GOT3 (cell line): Measurements from ENCODE around the gene C10orf143.

Experiments used
- DNase-seq: peaks from one replicate; lab custom pipeline; 2025; ENCODE audit warnings: mixed read lengths; lab: John Stamatoyannopoulos, UW

Gene C10orf143

DNA sequence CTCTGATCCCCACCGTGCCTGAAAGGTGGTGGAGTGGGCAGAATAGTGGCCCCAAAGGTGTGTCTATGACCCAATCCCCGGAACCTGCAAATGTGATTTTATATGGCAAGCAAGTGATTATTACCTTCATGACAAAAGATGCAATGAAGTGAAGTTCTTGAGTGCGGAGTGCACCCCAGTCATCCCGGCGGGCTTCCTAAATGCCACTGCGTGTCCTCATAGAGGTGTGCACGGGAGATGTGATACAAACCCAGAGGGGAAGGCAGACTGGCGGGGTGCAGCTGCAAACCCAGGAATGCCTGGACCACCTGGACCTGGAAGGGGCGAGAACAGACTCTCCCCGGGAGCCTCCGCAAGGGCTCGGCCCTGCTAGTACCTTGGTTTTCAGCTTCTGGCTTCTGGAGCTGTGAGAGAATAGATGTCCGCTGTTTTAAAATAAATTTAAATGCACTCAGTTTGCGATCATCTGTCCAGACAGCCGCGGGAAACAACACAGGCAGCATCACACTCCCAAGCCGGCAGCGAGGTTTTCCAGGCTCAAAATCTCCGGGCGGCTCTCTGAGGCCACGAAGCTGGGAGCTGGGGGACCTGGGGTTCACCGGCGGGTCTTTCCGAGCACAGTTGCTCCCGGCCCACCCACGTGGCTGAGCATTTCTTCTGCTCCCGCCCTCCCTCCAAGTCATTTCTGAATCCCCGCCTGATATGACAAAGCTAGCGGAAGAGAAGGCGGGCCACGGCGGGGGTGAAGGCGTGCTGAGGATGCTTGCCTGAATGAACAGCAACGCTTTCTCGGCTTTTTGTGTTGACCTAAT is 96.2 kb downstream of the C10orf143 start:
- DNase-seq = no peak
